ENCODE data around the gene AFF3. TPM values are rescaled to one million over a fixed set of nuclear protein-coding genes. Genes with fewer than 3 reads are reported as not detected.

The AFF3 gene
- total and polyA plus RNA-seq, 2 donors (not counting 3 experiments of a cell fraction or from before 2014, with no cell fraction given): 0.06 to 0.07 TPM

DNA sequence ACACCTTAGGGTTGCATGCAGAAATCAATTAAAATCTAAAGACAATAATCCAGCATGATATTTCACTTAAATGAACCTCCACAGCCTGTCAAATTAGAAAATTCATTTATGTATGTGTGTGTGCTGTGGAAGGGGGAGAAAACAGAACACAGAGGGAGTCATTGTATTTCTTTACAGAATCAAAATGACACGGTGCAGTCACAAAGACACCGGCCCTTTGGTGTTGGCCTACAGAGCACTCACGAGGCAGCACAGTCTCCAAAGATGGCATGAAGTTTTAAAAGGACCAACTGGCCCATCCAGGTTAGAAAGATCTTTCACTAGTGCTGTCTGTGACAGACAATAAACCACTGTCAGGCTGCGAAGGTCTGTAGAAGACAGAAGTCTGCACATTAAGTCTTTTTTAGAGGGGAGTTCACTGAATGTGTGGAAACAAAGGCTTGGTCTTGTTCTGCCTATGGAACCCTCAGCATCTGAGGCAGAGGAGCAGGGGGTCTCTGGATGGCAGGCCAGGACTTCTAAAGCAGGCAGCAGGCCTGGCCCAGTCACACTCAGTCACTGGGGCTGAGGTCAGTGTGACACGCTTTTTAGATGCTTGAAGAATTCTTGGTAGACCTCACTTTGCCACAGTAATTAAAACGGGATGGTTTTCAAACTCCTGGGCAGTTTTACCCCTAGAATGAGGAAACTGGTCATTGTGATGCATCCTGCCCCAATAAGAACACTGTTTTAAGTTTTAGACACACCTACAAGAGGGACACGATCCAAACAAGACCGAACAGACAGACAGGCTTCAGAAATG lies 184.9 kb downstream of the AFF3 start:
- POLR2A ChIA-PET: no interaction called here
- TF ChIP-seq, protein P1, sequence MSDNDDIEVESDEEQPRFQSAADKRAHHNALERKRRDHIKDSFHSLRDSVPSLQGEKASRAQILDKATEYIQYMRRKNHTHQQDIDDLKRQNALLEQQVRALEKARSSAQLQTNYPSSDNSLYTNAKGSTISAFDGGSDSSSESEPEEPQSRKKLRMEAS (IDR thresholded peaks at IDR 0.05; ENCODE audit: insufficient read depth, insufficient read length): no peak
- no peak for TF ChIP-seq GATA2 (IDR thresholded peaks at IDR 0.05; ENCODE audit: insufficient read depth, insufficient read length, low read depth, low read length)
- no peak for TF ChIP-seq FOS (IDR thresholded peaks at IDR 0.05; ENCODE audit: borderline replicate concordance, insufficient read depth, low read length)
- no peak for TF ChIP-seq POLR2A (IDR thresholded peaks at IDR 0.05; ENCODE audit: low read depth, low read length)
- TF ChIP-seq POLR2AphosphoS5 (IDR thresholded peaks at IDR 0.05; ENCODE audit: insufficient read depth, low read depth, low read length): no peak
- TF ChIP-seq JUN (IDR thresholded peaks at IDR 0.05; ENCODE audit: borderline replicate concordance, insufficient read depth, insufficient read length, low read depth): no peak
- TF ChIP-seq, protein P2, sequence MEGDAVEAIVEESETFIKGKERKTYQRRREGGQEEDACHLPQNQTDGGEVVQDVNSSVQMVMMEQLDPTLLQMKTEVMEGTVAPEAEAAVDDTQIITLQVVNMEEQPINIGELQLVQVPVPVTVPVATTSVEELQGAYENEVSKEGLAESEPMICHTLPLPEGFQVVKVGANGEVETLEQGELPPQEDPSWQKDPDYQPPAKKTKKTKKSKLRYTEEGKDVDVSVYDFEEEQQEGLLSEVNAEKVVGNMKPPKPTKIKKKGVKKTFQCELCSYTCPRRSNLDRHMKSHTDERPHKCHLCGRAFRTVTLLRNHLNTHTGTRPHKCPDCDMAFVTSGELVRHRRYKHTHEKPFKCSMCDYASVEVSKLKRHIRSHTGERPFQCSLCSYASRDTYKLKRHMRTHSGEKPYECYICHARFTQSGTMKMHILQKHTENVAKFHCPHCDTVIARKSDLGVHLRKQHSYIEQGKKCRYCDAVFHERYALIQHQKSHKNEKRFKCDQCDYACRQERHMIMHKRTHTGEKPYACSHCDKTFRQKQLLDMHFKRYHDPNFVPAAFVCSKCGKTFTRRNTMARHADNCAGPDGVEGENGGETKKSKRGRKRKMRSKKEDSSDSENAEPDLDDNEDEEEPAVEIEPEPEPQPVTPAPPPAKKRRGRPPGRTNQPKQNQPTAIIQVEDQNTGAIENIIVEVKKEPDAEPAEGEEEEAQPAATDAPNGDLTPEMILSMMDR (IDR thresholded peaks at IDR 0.05; ENCODE audit: extremely low read depth in 1 of 2, insufficient read depth in 1 of 2, low read depth in 1 of 2, low read length in 2 of 2): no peak
- no peak for TF ChIP-seq EZH2 (IDR thresholded peaks at IDR 0.05; ENCODE audit: borderline replicate concordance, low read depth, low read length, severe bottlenecking)
- no peak for TF ChIP-seq MYC (IDR thresholded peaks at IDR 0.05; ENCODE audit: low read depth, low read length)

More for the DNA sequence above, 184.9 kb downstream of the AFF3 start:
- BruUV-seq (replicated peaks): no TSS peak
- Histone ChIP-seq H4K20me1 (replicated peaks; ENCODE audit: control insufficient read depth, extremely low read depth, insufficient read depth, low read length) (no peaks in the 10 kb centered on the region), H3K4me2 (ENCODE audit: insufficient read depth, low read length) (no peak overlapping the region), H3K27ac (ENCODE audit: insufficient read depth, low read depth, low read length) (no peak overlapping the region), H3K27me3 (ENCODE audit: control insufficient read depth in 2 of 2, insufficient read depth in 2 of 2, low read length in 2 of 2) (peaks cover 0 to 1% of the 10 kb centered on the region in 2 experiments), H3K79me2 (ENCODE audit: control insufficient read depth, insufficient read depth, low read length) (no peaks in the 10 kb centered on the region), H3K9me3 (replicated peaks; ENCODE audit: control insufficient read depth, insufficient read depth, low read length) (no peaks in the 10 kb centered on the region), H3K36me3 (ENCODE audit: control insufficient read depth in 2 of 2, extremely low read depth in 1 of 2, insufficient read depth in 2 of 2, low read length in 2 of 2) (no peaks in the 10 kb centered on the region), H3K4me1 (ENCODE audit: control insufficient read depth, extremely low read depth, insufficient read depth, low read length) (no peaks in the 10 kb centered on the region), H3K4me3 (replicated peaks in 1 of 3; ENCODE audit: insufficient read depth in 1 of 3, low read depth in 1 of 3, low read length in 3 of 3) (no peak overlapping the region), H3K9me1 (replicated peaks; ENCODE audit: control insufficient read depth, extremely low read depth, insufficient read depth, low read length) (no peaks in the 10 kb centered on the region), H3K9ac (replicated peaks; ENCODE audit: extremely low read depth, insufficient read depth, low read length) (no peak overlapping the region), H2AFZ (ENCODE audit: low read depth, low read length) (no peak overlapping the region)
- no peak for DNase-seq (ENCODE audit: low read depth, low spot score)
- CTCF ChIA-PET: no interaction called here
- intact Hi-C loops (cut with micrococcal nuclease) (no loop called here), dilution Hi-C loops (cut with MboI; ENCODE audit: extremely low pct_ligation_motif_present, low sequenced_read_pairs) (no loop called here)
- no peak for FAIRE-seq
